IPS-18a (cell line): ENCODE results near the gene C1QTNF4.
A peak's percentile ranks its signal among the peaks of the same experiment; 100 is the strongest.
"Not testable (repeated sequence)": the region's sequence is repeated elsewhere in the genome, so short reads cannot be mapped to it uniquely, and the experiment has no call there.

Experiments used
- H3K27ac ChIP-seq: one replicate; pipeline ENCODE4 v1.5.1; 2013; ENCODE audit warnings: low read length
- H3K27me3 ChIP-seq: one replicate; pipeline ENCODE4 v1.6.1; 2013; ENCODE audit warnings: mild to moderate bottlenecking, low read length; ENCODE audit not compliant: control insufficient read depth, insufficient read depth
- H3K36me3 ChIP-seq: one replicate; pipeline ENCODE4 v1.6.1; 2013; ENCODE audit warnings: low read depth, low read length; ENCODE audit not compliant: control insufficient read depth
- H3K4me1 ChIP-seq: one replicate; pipeline ENCODE4 v1.6.1; 2013; ENCODE audit warnings: low read depth, low read length; ENCODE audit not compliant: control insufficient read depth
- H3K4me3 ChIP-seq: one replicate; pipeline ENCODE4 v1.5.1; 2013; ENCODE audit warnings: low read length
- H3K9ac ChIP-seq: one replicate; pipeline ENCODE4 v1.6.1; 2013; ENCODE audit warnings: mild to moderate bottlenecking, low read length, moderate library complexity
- H3K9me3 ChIP-seq: one replicate; pipeline ENCODE4 v1.6.1; 2013; ENCODE audit warnings: low read depth, low read length; ENCODE audit not compliant: control insufficient read depth

The C1QTNF4 gene

GRCh38 chr11:47577460-47578041 lies 16.7 kb downstream of the C1QTNF4 start:
- peaks cover 6% of the 10 kb centered on the region for H3K4me1 ChIP-seq
- no peaks in the 10 kb centered on the region for H3K9me3 ChIP-seq
- peaks cover 37% of the 10 kb centered on the region for H3K36me3 ChIP-seq
- H3K9ac ChIP-seq: peak overlapping the region; percentile 84
- no peaks in the 10 kb centered on the region for H3K27me3 ChIP-seq
- H3K4me3 ChIP-seq: peak overlapping the region; percentile 95
- H3K27ac ChIP-seq: peak overlapping the region; percentile 91

- Histone ChIP-seq H3K4me1 (peaks cover 6% of the 10 kb centered on the region), H3K9ac (no peak overlapping the region), H3K4me3 (no peak overlapping the region), H3K27me3 (no peaks in the 10 kb centered on the region), H3K36me3 (peaks cover 48% of the 10 kb centered on the region), H3K9me3 (no peaks in the 10 kb centered on the region), H3K27ac (no peak overlapping the region)
Measured at GRCh38 chr11:47573321-47573720, 20.9 kb downstream of the C1QTNF4 start.

- Histone ChIP-seq H3K36me3 (peaks cover 48% of the 10 kb centered on the region), H3K4me1 (peaks cover 1% of the 10 kb centered on the region), H3K9ac (no peak overlapping the region), H3K27me3 (no peaks in the 10 kb centered on the region), H3K27ac (no peak overlapping the region), H3K9me3 (no peaks in the 10 kb centered on the region), H3K4me3 (no peak overlapping the region)
Measured at GRCh38 chr11:47572715-47573255, 21.4 kb downstream of the C1QTNF4 start.

GRCh38 chr11:47571895-47572294 lies 22.3 kb downstream of the C1QTNF4 start:
- H3K27me3 ChIP-seq: no peaks in the 10 kb centered on the region
- no peaks in the 10 kb centered on the region for H3K9me3 ChIP-seq
- H3K4me1 ChIP-seq: no peaks in the 10 kb centered on the region
- no peak overlapping the region for H3K27ac ChIP-seq
- no peak overlapping the region for H3K4me3 ChIP-seq
- peaks cover 48% of the 10 kb centered on the region for H3K36me3 ChIP-seq
- H3K9ac ChIP-seq: no peak overlapping the region

GRCh38 chr11:47571357-47571729 lies 22.9 kb downstream of the C1QTNF4 start:
- H3K9me3 ChIP-seq: no peaks in the 10 kb centered on the region
- peaks cover 46% of the 10 kb centered on the region for H3K36me3 ChIP-seq
- no peaks in the 10 kb centered on the region for H3K4me1 ChIP-seq
- H3K9ac ChIP-seq: no peak overlapping the region
- no peak overlapping the region for H3K4me3 ChIP-seq
- H3K27ac ChIP-seq: no peak overlapping the region
- no peaks in the 10 kb centered on the region for H3K27me3 ChIP-seq

- Histone ChIP-seq H3K27me3 (no peaks in the 10 kb centered on the region), H3K4me3 (no peak overlapping the region), H3K36me3 (peaks cover 45% of the 10 kb centered on the region), H3K9ac (no peak overlapping the region), H3K27ac (no peak overlapping the region), H3K4me1 (no peaks in the 10 kb centered on the region), H3K9me3 (no peaks in the 10 kb centered on the region)
Measured at GRCh38 chr11:47570651-47571356, 23.4 kb downstream of the C1QTNF4 start.

GRCh38 chr11:47569646-47570045 lies 24.6 kb downstream of the C1QTNF4 start:
- peaks cover 45% of the 10 kb centered on the region for H3K36me3 ChIP-seq
- no peaks in the 10 kb centered on the region for H3K4me1 ChIP-seq
- H3K9me3 ChIP-seq: no peaks in the 10 kb centered on the region
- no peak overlapping the region for H3K4me3 ChIP-seq
- H3K27ac ChIP-seq: no peak overlapping the region
- no peak overlapping the region for H3K9ac ChIP-seq
- no peaks in the 10 kb centered on the region for H3K27me3 ChIP-seq

GRCh38 chr11:47566149-47566698 lies 28.0 kb downstream of the C1QTNF4 start:
- no peaks in the 10 kb centered on the region for H3K9me3 ChIP-seq
- H3K27me3 ChIP-seq: no peaks in the 10 kb centered on the region
- H3K9ac ChIP-seq: peak overlapping the region; percentile 94
- peak overlapping the region; percentile 67 for H3K27ac ChIP-seq
- peaks cover 18% of the 10 kb centered on the region for H3K36me3 ChIP-seq
- no peaks in the 10 kb centered on the region for H3K4me1 ChIP-seq
- peak overlapping the region; percentile 94 for H3K4me3 ChIP-seq

- Histone ChIP-seq H3K36me3 (peaks cover 11% of the 10 kb centered on the region), H3K27ac (peak within 1 kb of the TSS; percentile 67), H3K4me3 (peak within 1 kb of the TSS; percentile 94), H3K9ac (peak within 1 kb of the TSS; percentile 94), H3K27me3 (no peaks in the 10 kb centered on the region), H3K9me3 (no peaks in the 10 kb centered on the region), H3K4me1 (no peaks in the 10 kb centered on the region)
Measured at GRCh38 chr11:47565340-47566148, 28.7 kb downstream of the C1QTNF4 start, which contains the start of gene PTPMT1. Gene PTPMT1 (plus strand): TSS chr11:47565599. CDS start chr11:47565623, 24 bp downstream.

GRCh38 chr11:47564933-47565339 lies 29.3 kb downstream of the C1QTNF4 start:
- Histone ChIP-seq H3K9me3 (no peaks in the 10 kb centered on the region), H3K27ac (no peak overlapping the region), H3K4me3 (peak overlapping the region; percentile 94), H3K4me1 (no peaks in the 10 kb centered on the region), H3K36me3 (peaks cover 6% of the 10 kb centered on the region), H3K27me3 (no peaks in the 10 kb centered on the region), H3K9ac (peak overlapping the region; percentile 66)

GRCh38 chr11:47564366-47564765 lies 29.8 kb downstream of the C1QTNF4 start:
- H3K9ac ChIP-seq, H3K9me3 ChIP-seq, H3K36me3 ChIP-seq, H3K4me1 ChIP-seq, H3K4me3 ChIP-seq, H3K27me3 ChIP-seq, H3K27ac ChIP-seq: not testable (repeated sequence)
